ENCODE measurements around the gene SSTR3. TPM values are rescaled to one million over a fixed set of nuclear protein-coding genes. Genes with fewer than 3 reads are reported as not detected.

The SSTR3 gene
- total RNA-seq, 2 experiments from 2014 or later: 0.25 to 0.30 TPM

- Histone ChIP-seq H4K20me1 (ENCODE audit: insufficient read depth, low read length) (no peaks in the 10 kb centered on the region), H3K27ac (ENCODE audit: low read depth, low read length, poor library complexity, severe bottlenecking) (peak overlapping the region; percentile 39), H3K4me3 (ENCODE audit: low read depth, low read length, poor library complexity, severe bottlenecking) (no peak overlapping the region), H3K9me2 (ENCODE audit: insufficient read depth, low read length) (no peaks in the 10 kb centered on the region), H3K9me3 (ENCODE audit: low read length) (0 out of 2 replicates have a peak, but pooled peaks cover 4% of the 10 kb centered on the region), H3K4me1 (ENCODE audit: insufficient read depth, low read length, poor library complexity, severe bottlenecking) (peaks cover 66% of the 10 kb centered on the region), H3K36me3 (ENCODE audit: insufficient read depth, low read length) (peaks cover 80% of the 10 kb centered on the region), H3K79me2 (ENCODE audit: insufficient read depth, low read depth, low read length) (no peaks in the 10 kb centered on the region; the same call in 1 of the 2 replicates), H3K4me2 (ENCODE audit: low read length) (no peak overlapping the region), H2AFZ (ENCODE audit: low read length) (no peak overlapping the region)
- TF ChIP-seq EZH2phosphoT487 (IDR thresholded peaks at IDR 0.05; ENCODE audit: borderline replicate concordance, low read depth, low read length): no peak
- TF ChIP-seq, protein P1, sequence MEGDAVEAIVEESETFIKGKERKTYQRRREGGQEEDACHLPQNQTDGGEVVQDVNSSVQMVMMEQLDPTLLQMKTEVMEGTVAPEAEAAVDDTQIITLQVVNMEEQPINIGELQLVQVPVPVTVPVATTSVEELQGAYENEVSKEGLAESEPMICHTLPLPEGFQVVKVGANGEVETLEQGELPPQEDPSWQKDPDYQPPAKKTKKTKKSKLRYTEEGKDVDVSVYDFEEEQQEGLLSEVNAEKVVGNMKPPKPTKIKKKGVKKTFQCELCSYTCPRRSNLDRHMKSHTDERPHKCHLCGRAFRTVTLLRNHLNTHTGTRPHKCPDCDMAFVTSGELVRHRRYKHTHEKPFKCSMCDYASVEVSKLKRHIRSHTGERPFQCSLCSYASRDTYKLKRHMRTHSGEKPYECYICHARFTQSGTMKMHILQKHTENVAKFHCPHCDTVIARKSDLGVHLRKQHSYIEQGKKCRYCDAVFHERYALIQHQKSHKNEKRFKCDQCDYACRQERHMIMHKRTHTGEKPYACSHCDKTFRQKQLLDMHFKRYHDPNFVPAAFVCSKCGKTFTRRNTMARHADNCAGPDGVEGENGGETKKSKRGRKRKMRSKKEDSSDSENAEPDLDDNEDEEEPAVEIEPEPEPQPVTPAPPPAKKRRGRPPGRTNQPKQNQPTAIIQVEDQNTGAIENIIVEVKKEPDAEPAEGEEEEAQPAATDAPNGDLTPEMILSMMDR (conservative IDR thresholded peaks at IDR 0.05; ENCODE audit: low read length): no peak
- ChIA-PET CTCF (ENCODE audit: unreplicated experiment) (interaction anchor here (1.4 kb wide), 1 partner anchor 25 kb away, joined by 4 read pairs; no protein-coding TSS in a partner anchor), POLR2A (no interaction called here)
- DNase-seq (ENCODE audit: low spot score): no peak
- intact Hi-C loops (cut with micrococcal nuclease; ENCODE audit: unreplicated experiment): no loop called here
- no TSS peak for BruUV-seq (replicated peaks)
Measured at GRCh38 chr22:37224757-37225420, 12.6 kb upstream of the SSTR3 start.

GRCh38 chr22:37223965-37224551 lies 11.8 kb upstream of the SSTR3 start:
- H3K79me2 ChIP-seq (ENCODE audit: insufficient read depth, low read depth, low read length): no peaks in the 10 kb centered on the region; the same call in 1 of the 2 replicates
- no peak overlapping the region for H3K4me2 ChIP-seq (ENCODE audit: low read length)
- peaks cover 66% of the 10 kb centered on the region for H3K4me1 ChIP-seq (ENCODE audit: insufficient read depth, low read length, poor library complexity, severe bottlenecking)
- no peaks in the 10 kb centered on the region for H4K20me1 ChIP-seq (ENCODE audit: insufficient read depth, low read length)
- no peak for TF ChIP-seq EZH2phosphoT487 (IDR thresholded peaks at IDR 0.05; ENCODE audit: borderline replicate concordance, low read depth, low read length)
- TF ChIP-seq, protein P1 (conservative IDR thresholded peaks at IDR 0.05; ENCODE audit: low read length): no peak
- H3K9me2 ChIP-seq (ENCODE audit: insufficient read depth, low read length): no peaks in the 10 kb centered on the region
- DNase-seq (ENCODE audit: low spot score): no peak
- H3K36me3 ChIP-seq (ENCODE audit: insufficient read depth, low read length): peaks cover 71% of the 10 kb centered on the region
- peak overlapping the region; percentile 32 for H3K27ac ChIP-seq (ENCODE audit: low read depth, low read length, poor library complexity, severe bottlenecking)
- H3K9me3 ChIP-seq (ENCODE audit: low read length): 0 out of 2 replicates have a peak, but pooled peaks cover 4% of the 10 kb centered on the region
- intact Hi-C loops (cut with micrococcal nuclease; ENCODE audit: unreplicated experiment): no loop called here
- CTCF ChIA-PET (ENCODE audit: unreplicated experiment): interaction anchor here (1.4 kb wide), 1 partner anchor 25 kb away, joined by 4 read pairs; no protein-coding TSS in a partner anchor
- no peak overlapping the region for H2AFZ ChIP-seq (ENCODE audit: low read length)
- POLR2A ChIA-PET: interaction anchor here (0.6 to 0.7 kb wide), 2 partner anchors 18 to 696 kb away, joined by 3 read pairs; no protein-coding TSS in a partner anchor
- no TSS peak for BruUV-seq (replicated peaks)
- no peak overlapping the region for H3K4me3 ChIP-seq (ENCODE audit: low read depth, low read length, poor library complexity, severe bottlenecking)

Data from OCI-LY7 (cell line).